ENCODE data around the gene PNMA6E. TPM values are rescaled to one million over a fixed set of nuclear protein-coding genes. Genes with fewer than 3 reads are reported as not detected.

Gene PNMA6E
- total and polyA plus RNA-seq, 9 of the 15 experiments (the other 6 are each of a cell fraction or from before 2014, with no cell fraction given) = 0.03 TPM; not detected in 8

DNA sequence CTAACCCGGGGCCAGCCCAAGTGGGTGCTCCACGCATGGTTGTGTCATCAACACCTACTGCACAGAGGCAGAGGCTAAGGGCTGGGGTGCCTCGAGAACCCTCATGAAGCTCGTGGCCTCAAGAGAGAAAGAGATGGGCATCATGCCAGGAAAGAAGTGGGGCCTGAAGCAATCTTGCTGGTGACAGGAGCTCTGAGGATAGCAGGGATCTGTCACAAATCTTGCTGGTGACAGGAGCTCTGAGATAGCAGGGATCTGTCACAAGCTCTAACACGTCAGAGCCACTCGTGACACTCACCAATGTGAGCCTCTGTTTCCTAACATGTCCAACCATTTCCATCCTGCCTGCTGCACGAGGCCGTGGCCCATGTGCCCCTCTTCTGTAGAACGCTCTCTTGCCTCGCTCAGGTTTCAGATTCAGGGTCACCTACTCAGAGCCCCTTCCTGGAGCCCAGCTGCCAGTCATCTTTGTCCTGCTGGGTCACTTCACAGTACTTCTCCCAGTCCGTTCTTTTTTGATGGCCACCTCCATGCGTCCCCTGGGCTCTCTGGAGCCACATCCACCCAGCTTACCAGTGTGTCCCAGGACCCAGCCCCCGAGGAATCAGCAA lies 21.1 kb downstream of the PNMA6E start (continued):
- TF ChIP-seq PHF8 (IDR thresholded peaks at IDR 0.05; ENCODE audit: borderline replicate concordance, low read length) (no peak), ZNF696 (CRISPR knock-in tag; conservative IDR thresholded peaks at IDR 0.05) (no peak), ZNF347 (CRISPR knock-in tag; IDR thresholded peaks at IDR 0.05; ENCODE audit: low read depth) (no peak), ZNF197 (CRISPR knock-in tag; IDR thresholded peaks at IDR 0.05; ENCODE audit: low read depth) (peak; percentile 73; the same call in 1 of the 2 replicates), MAX (CRISPR knock-in tag; IDR thresholded peaks at IDR 0.05) (no peak), SNRNP70 (optimal IDR thresholded peaks at IDR 0.05; ENCODE audit: low read depth, low read length) (no peak), CCAR2 (IDR thresholded peaks at IDR 0.05; ENCODE audit: low read depth, low read length) (no peak), HEY1 (CRISPR knock-in tag; IDR thresholded peaks at IDR 0.05; ENCODE audit: borderline replicate concordance) (no peak), THRAP3 (IDR thresholded peaks at IDR 0.05; ENCODE audit: borderline replicate concordance) (no peak), CHD4 (IDR thresholded peaks at IDR 0.05; ENCODE audit: insufficient read depth, insufficient replicate concordance, low read depth, low read length, poor library complexity, severe bottlenecking) (no peak), MBD2 (IDR thresholded peaks at IDR 0.05; ENCODE audit: borderline replicate concordance, low read depth) (no peak), ATF7 (IDR thresholded peaks at IDR 0.05) (no peak), PATZ1 (CRISPR knock-in tag; IDR thresholded peaks at IDR 0.05; ENCODE audit: borderline replicate concordance) (no peak), ZNF655 (CRISPR knock-in tag; IDR thresholded peaks at IDR 0.05) (no peak), TARDBP (IDR thresholded peaks at IDR 0.05) (no peak), ZNF395 (CRISPR knock-in tag; IDR thresholded peaks at IDR 0.05) (peak; percentile 86; the same call in 1 of the 2 replicates), ZZZ3 (IDR thresholded peaks at IDR 0.05) (no peak)
- TF ChIP-seq, protein P1, sequence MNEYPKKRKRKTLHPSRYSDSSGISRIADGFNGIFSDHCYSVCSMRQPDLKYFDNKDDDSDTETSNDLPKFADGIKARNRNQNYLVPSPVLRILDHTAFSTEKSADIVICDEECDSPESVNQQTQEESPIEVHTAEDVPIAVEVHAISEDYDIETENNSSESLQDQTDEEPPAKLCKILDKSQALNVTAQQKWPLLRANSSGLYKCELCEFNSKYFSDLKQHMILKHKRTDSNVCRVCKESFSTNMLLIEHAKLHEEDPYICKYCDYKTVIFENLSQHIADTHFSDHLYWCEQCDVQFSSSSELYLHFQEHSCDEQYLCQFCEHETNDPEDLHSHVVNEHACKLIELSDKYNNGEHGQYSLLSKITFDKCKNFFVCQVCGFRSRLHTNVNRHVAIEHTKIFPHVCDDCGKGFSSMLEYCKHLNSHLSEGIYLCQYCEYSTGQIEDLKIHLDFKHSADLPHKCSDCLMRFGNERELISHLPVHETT (CRISPR knock-in tag; conservative IDR thresholded peaks at IDR 0.05 in 1 of 2, IDR thresholded peaks at IDR 0.05 in 1 of 2) = peak in 1 of 2 experiments; percentile 84; a peak in 2 of 4 replicates

All from K562 (cell line).